Mucosa of descending colon (tissue), 3 donors: ENCODE measurements around the gene CDC73. TPM values are rescaled to one million over a fixed set of nuclear protein-coding genes. Genes with fewer than 3 reads are reported as not detected.

Source experiments
- ATAC-seq: fragments of 200-7000 bp; cut with Tn5 transposase; one replicate; pipeline ENCODE4 v1.9.1; 2020; ENCODE audit warnings: mild to moderate bottlenecking, moderate library complexity
- DNase-seq, 3 donors: peaks; one replicate each; pipeline ENCODE4 v3.0.0-alpha.2; 2020
- H3K36me3 ChIP-seq: fragments of 200-600 bp; one replicate; pipeline ENCODE4 v1.8.0; 2021; ENCODE audit warnings: low read depth, mild to moderate bottlenecking
- H3K4me1 ChIP-seq: fragments of 200-600 bp; one replicate; pipeline ENCODE4 v1.8.0; 2021; ENCODE audit warnings: low read depth, mild to moderate bottlenecking
- H3K4me3 ChIP-seq: fragments of 200-600 bp; one replicate; pipeline ENCODE4 v1.8.0; 2021; ENCODE audit warnings: mild to moderate bottlenecking
- H3K9me3 ChIP-seq: fragments of 200-600 bp; one replicate; pipeline ENCODE4 v1.8.0; 2021; ENCODE audit warnings: mild to moderate bottlenecking
- CTCF ChIP-seq: fragments of 200-600 bp; IDR thresholded peaks from one replicate; pipeline ENCODE4 v1.8.0; 2022; ENCODE audit warnings: antibody characterized with exemption, mild to moderate bottlenecking
- intact Hi-C, 2 donors: fragments of 100-400 bp; cut with DNase I in 1 of 2; cut with micrococcal nuclease in 1 of 2; formaldehyde crosslinking; loops; one replicate each; pipeline versions ENCODE4 v1.11.0 to v1.11.1; 2022; cut with DNase I, micrococcal nuclease
- total RNA-seq, 3 donors: library from RNA; stranded (reverse); fragmentation: NEBNext Ultra II Directional in 2 of 3; extraction: Animal tissue kit (Norgen Biotek cat#: 25700) in 2 of 3; gene quantifications; one replicate each; pipeline versions ENCODE4 v1.2.1 to v1.2.4, GENCODE V29; 2021 to 2023
- donor health status: DM: no; HTN: no; CAD: no; lungs with moderate emphysema.
- donor health status: DM: no; HTN: no; CAD: no.
- donor health status: DM: no; HTN: yes; CAD: no.

The CDC73 gene
- total RNA-seq, 3 donors from 2014 or later, result 41.0 to 82.0 (median 45.3) TPM

- DNase-seq (no peak), ATAC-seq (no peak)
- Histone ChIP-seq H3K36me3 (no peaks in the 10 kb centered on the region), H3K9me3 (no peaks in the 10 kb centered on the region), H3K4me3 (no peak overlapping the region), H3K4me1 (no peaks in the 10 kb centered on the region)
- TF ChIP-seq CTCF, result no peak
- intact Hi-C loops, result no loop called here
Measured at GRCh38 chr1:193212637-193213036, 90.8 kb downstream of the CDC73 start.

- Histone ChIP-seq H3K9me3 (no peaks in the 10 kb centered on the region), H3K36me3 (no peaks in the 10 kb centered on the region), H3K4me3 (no peak overlapping the region), H3K4me1 (no peaks in the 10 kb centered on the region)
- intact Hi-C loops, result no loop called here
- DNase-seq, result no peak
- ATAC-seq, result no peak
- TF ChIP-seq CTCF, result no peak
Measured at GRCh38 chr1:193213998-193214397, 92.2 kb downstream of the CDC73 start.

GRCh38 chr1:193216920-193217319 is 95.1 kb downstream of the CDC73 start:
- Histone ChIP-seq H3K9me3 (no peaks in the 10 kb centered on the region), H3K36me3 (no peaks in the 10 kb centered on the region), H3K4me1 (no peaks in the 10 kb centered on the region), H3K4me3 (no peak overlapping the region)
- intact Hi-C loops, result no loop called here
- no peak for TF ChIP-seq CTCF
- ATAC-seq (no peak), DNase-seq (no peak)

- H3K4me1 ChIP-seq, result no peaks in the 10 kb centered on the region
- ATAC-seq (no peak), DNase-seq (no peak)
- no peaks in the 10 kb centered on the region for H3K9me3 ChIP-seq
- TF ChIP-seq CTCF, result no peak
- intact Hi-C loops, result no loop called here
- no peak overlapping the region for H3K4me3 ChIP-seq
- H3K36me3 ChIP-seq, result no peaks in the 10 kb centered on the region
Measured at GRCh38 chr1:193219391-193219790, 97.6 kb downstream of the CDC73 start.

GRCh38 chr1:193221651-193222050 is 99.8 kb downstream of the CDC73 start:
- no peak for TF ChIP-seq CTCF
- no peaks in the 10 kb centered on the region for H3K9me3 ChIP-seq
- ATAC-seq (no peak), DNase-seq (no peak)
- H3K36me3 ChIP-seq, result no peaks in the 10 kb centered on the region
- no peak overlapping the region for H3K4me3 ChIP-seq
- intact Hi-C loops, result no loop called here
- no peaks in the 10 kb centered on the region for H3K4me1 ChIP-seq

- no peak for TF ChIP-seq CTCF
Measured at GRCh38 chr1:193222056-193222615, 100.3 kb downstream of the CDC73 start.

More at GRCh38 chr1:193222056-193222615, 100.3 kb downstream of the CDC73 start:
- H3K4me3 ChIP-seq, result no peak overlapping the region
- intact Hi-C loops, result no loop called here
- DNase-seq, result no peak
- no peaks in the 10 kb centered on the region for H3K9me3 ChIP-seq
- H3K36me3 ChIP-seq, result no peaks in the 10 kb centered on the region
- ATAC-seq, result no peak
- no peaks in the 10 kb centered on the region for H3K4me1 ChIP-seq
